Epidermal melanocyte (primary cell): Measurements from ENCODE around the gene KRT1.
"Not testable (repeated sequence)": the region's sequence is repeated elsewhere in the genome, so short reads cannot be mapped to it uniquely, and the experiment has no call there.

Experiments used
- DNase-seq: peaks from one replicate; pipeline ENCODE4 v3.0.0; 2011; ENCODE audit warnings: low spot score; ENCODE audit not compliant: insufficient read length

KRT1 gene

DNA sequence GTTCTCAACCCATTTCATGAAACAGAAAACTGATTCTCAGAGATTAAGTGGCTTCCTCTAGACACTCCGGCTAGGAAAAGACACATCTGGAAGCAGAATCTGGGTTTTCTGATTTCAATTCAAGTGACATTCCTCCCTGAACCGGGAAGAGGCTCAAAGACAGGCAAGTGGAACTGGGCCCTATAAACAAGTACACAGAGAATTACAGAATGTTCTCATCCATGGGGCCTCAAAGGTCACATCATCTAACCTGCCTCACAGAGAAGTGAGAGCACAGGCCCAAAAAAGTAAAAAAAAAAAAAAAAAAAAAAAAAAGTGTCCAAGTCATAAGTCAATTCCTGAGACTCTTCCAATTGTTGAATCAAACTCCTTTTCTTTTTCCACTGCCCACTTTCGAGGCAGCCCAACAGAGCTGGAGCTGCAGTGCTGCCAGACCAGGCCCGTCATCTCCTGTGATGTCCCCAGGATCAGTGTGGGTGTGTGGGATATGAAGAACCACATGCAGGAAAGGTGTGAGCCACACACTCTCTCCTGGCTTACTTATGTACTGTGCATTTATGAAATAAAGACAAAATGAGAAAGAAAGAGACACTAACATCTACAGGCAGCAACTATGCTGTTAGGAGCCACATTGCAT is 2.8 kb upstream of the KRT1 start:
- DNase-seq = no peak

GRCh38 chr12:52682381-52682660 is 2.1 kb upstream of the KRT1 start:
- DNase-seq = no peak

DNA sequence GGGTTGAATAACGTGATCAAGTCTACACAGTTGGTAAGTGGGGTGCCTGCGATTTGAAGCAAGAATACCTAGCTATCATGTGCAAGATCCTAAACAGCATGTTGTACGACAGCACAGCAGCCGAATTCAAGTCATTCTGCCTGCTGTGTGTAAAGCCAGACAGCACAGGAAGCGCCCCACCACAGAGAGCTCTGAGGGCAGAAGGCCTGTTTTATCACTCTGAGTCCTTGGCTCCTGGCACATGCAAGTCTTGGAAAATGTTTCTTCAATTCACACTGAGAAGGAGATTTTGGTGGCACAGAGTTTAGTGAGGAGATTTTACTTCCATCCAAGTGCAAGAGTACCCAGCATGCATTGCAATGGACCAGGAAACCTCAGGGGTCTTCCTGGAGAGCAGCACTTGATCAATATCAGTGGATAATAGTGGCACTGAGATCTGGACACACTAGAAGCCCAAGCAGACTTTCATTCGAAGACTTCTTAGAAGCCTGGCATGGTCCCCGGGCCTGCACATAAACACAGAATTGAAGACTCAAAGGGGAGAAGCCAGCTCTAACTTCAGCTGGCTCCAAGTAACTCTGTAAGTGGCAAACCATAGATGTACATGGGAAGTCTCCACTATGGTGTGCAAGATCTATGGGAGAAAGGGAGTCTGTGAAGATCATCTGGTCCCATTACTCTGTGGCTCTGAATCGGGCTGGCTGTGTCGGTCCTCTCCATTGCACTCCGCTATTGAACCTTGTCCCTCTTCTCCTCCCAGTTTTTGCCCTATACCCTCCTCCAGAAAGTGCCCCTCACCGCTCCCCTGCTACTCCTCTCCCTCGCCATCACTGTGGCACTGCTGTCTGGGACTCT is 1.5 kb upstream of the KRT1 start:
- no peak for DNase-seq

GRCh38 chr12:52679875-52680274 is 332 bp downstream of the KRT1 start:
- no peak for DNase-seq

DNA sequence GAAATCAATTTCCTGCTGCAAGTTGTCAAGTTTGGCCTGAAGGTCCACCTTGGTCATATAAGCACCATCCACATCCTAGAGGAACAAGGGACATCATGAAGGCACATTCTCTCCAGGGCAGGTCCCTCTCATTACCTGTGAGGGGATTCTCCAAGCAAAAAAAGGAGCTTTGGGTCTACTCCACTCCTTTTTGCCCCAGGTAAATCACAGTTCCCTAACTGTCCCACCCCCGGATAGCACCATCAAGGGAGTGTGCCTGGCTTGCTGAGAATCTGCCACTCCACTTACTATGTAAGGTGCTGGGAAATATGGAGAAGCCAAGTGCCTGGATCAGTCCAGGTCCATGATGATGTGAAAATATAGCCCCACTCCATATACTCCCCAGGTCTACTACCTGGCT is 2.5 kb downstream of the KRT1 start:
- no peak for DNase-seq

GRCh38 chr12:52677126-52677525 is 3.1 kb downstream of the KRT1 start:
- DNase-seq = no peak

- DNase-seq = no peak
Measured at GRCh38 chr12:52676163-52676562, 4.0 kb downstream of the KRT1 start.

DNA sequence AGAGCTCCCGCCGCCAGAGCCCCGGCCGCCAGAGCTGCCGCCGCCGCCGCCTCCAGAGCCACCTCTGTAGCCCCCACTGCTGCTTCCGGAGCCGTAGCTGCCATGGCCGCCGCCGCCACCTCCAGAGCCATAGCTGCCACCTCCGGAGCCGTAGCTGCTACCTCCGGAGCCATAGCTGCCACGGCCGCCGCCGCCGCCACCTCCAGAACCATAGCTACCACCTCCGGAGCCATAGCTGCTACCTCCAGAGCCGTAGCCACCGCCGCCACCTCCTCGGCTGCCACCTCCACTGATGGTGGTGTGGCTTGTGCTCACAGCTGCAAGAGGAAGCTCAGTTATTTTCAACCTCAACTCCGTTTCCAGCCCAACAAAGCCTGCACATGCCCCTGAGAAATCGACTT is 4.9 kb downstream of the KRT1 start:
- DNase-seq = no peak

GRCh38 chr12:52674433-52674775 is 5.8 kb downstream of the KRT1 start:
- DNase-seq = no peak

DNA sequence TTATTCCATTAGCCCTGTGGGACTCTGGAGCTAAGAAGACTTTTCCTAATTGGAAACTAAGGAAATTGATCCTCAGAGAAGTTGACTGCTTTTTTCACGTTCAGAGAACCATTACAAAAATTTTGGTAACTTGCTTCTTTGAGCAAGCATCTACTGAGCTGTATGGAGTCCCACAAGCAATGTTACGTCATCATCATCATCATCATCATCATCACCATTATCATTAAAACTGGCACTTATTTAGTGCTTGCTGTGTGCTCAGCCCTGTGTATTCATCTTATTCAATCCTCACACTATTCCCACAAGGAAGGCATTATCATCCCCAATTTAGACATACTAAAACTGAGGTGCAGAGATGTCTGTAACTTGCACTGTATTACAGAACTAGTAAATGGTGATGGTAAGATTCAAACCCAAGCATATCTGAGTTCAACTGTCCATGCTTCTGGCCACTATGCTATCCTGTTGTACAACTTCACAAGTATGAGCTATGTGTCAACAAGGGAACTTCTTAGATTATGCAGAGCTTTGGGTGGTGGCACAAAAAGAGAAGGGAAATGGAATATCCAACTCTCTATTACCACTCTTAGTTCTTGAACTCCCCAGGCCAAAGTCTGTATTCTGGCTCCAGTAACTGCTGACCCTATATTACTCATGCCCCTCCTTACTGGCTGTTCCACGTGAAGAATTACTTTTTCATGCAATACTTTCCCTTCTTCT is 6.3 kb downstream of the KRT1 start:
- DNase-seq = no peak

- DNase-seq = no peak
Measured at GRCh38 chr12:52673217-52673616, 7.0 kb downstream of the KRT1 start.

GRCh38 chr12:52672321-52672933 is 7.8 kb downstream of the KRT1 start:
- no peak for DNase-seq

- no peak for DNase-seq
Measured at GRCh38 chr12:52670961-52671360, 9.2 kb downstream of the KRT1 start.

DNA sequence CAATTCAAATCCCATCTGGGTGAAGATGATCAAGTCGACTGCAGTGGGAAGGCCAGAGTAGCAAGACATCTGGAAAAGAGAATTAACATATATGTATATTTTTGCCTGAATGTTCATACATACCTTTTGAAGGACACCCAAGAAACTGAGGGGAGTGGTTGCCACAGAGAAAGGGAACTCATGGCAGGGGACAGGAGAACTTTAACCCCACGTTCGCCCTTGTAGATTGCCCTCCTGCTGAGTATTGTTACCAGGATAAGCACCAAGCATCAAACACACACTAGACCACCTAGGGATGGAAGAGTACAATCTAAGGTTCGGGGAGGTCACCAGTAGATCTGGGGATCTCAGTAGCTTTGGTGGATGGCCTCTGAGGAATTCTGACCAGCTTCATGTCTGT is 9.7 kb downstream of the KRT1 start:
- no peak for DNase-seq

DNA sequence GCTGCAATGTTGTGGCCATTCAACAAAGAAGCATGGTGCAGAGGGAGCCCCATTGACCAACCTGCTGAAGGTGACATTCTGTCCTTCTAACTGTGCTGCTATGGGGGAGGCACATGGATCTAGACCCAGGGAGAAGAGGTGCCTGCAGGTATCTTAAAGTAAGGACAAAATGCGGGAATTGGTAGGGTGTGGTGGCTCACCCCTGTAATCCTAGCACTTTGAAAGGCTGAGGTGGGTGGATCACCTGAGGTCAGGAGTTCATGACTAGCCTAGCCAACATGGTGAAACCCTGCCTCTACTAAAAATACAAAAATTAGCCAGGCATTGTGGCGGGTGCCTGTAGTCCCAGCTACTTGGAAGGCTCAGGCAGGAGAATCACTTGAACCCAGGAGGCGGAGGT is 10.3 kb downstream of the KRT1 start:
- not testable (repeated sequence) for DNase-seq

DNA sequence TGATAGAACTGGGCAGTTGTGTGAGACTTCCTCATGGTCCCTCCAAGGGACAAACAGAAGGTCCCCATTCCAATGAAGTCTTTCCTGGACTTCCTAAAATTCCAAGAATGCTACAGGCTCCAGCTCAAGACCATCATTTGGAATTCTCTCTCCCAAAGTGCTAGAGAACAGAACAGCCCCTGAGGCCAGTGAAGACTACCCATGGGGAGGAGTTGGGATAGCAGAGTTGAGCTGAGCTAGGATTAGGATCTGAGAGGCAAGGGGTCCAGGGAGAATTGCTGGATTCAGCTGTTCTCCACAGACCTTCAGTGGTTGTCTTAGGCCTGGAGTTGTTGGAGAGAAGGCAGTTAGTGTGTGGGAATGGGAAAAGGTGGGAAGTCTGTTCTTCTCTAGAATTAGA is 10.8 kb downstream of the KRT1 start:
- no peak for DNase-seq

GRCh38 chr12:52667931-52668330 is 12.3 kb downstream of the KRT1 start:
- DNase-seq = no peak

GRCh38 chr12:52667509-52667908 is 12.7 kb downstream of the KRT1 start:
- DNase-seq = no peak

DNA sequence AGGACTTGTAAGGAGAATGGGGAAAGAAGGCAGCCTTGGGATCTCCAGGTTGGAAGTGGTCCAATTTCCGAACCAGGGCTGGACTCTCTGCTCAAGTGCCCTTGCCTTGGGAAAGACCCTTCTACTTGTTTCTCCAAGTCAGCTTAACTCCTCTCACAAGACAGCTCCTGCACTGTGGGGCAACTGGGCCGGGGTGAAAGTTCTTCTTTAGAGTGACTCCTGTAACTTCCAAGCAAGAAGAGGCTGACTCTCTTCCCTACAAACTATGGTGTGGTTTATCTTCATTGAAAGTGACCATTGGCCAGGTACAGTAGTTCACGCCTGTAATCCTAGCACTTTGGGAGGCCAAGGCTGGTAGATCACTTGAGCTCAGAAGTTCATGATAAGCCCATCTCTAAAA is 13.7 kb downstream of the KRT1 start:
- no peak for DNase-seq

GRCh38 chr12:52663420-52663819 is 16.8 kb downstream of the KRT1 start:
- no peak for DNase-seq

- no peak for DNase-seq
Measured at GRCh38 chr12:52662918-52663229, 17.3 kb downstream of the KRT1 start.

DNA sequence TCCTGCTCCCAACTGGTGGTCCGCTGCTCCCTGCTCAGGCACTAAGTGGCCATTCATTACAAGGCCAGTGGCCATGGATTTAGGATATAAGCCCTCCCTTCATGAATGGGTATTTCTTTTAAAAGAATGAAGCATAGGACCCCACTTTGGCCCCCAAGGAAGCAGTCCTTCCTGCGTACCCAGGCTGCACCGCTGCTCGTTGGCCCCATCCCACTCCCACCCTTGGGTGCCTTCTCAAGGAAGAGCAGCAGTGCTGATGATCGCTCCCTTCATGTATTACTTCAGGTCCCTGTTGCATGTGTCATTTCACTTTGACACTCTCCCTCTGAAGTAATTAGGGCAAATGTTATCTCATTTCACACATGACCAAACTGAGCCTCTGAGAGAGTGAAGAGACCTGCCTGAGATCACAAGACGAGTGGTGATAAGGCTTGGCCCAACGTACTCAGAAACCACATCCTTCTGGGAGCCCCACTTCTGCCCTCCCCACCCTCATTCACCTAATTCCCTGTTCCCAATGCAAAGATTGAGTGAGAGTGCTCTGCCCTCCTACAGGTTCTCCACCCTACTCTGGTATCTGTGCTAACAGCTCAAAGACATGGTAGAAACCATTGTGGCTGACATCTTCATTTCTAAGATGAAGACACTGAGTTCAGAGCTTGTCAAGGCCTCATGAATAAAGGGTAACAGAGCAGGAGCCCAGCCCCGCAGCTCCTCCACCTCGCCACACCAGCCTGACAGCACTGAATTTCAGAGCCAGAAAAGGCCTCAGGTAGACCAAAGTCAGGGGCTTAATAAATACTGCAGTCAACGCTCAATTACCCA is 17.9 kb downstream of the KRT1 start:
- DNase-seq = no peak
